Transverse colon (tissue), 4 donors: ENCODE results near the gene ADAM17. TPM values are rescaled to one million over a fixed set of nuclear protein-coding genes. Genes with fewer than 3 reads are reported as not detected.
A peak's percentile ranks its signal among the peaks of the same experiment; 100 is the strongest.

Experiments
- DNase-seq: peaks from one replicate; pipeline ENCODE4 v3.0.0-alpha.2; 2019
- H3K27ac ChIP-seq, 4 donors: fragments of 200-600 bp; sonication (generic); 2 replicates each; pipeline ENCODE4 v1.5.1; 2016 to 2018; ENCODE audit warnings: inconsistent platforms in 4 of 4
- H3K27me3 ChIP-seq: fragments of 200-600 bp; sonication (generic); 2 replicates; pipeline ENCODE4 v1.5.1; 2017; ENCODE audit warnings: inconsistent platforms
- H3K36me3 ChIP-seq, 4 donors: fragments of 200-600 bp; sonication (generic); 2 replicates each; pipeline ENCODE4 v1.5.1; 2017 to 2019; ENCODE audit warnings: inconsistent platforms in 4 of 4
- H3K4me1 ChIP-seq, 4 donors: fragments of 200-600 bp; sonication (generic); 2 replicates each; pipeline ENCODE4 v1.5.1; 2017 to 2020; ENCODE audit warnings: inconsistent platforms in 4 of 4
- H3K4me3 ChIP-seq, 4 donors: fragments of 200-600 bp; sonication (generic); 1 replicate in 1 of 4; 2 replicates in 3 of 4; pipeline versions ENCODE4 v1.5.1 to v1.6.1; 2017 to 2019; ENCODE audit warnings: inconsistent platforms in 4 of 4
- H3K9me3 ChIP-seq, 2 donors: fragments of 200-600 bp; sonication (generic); 2 replicates each; pipeline ENCODE4 v1.5.1; 2017 to 2019; ENCODE audit warnings: inconsistent platforms in 2 of 2
- CTCF ChIP-seq, 5 experiments: fragments of 200-600 bp in 3 of 5; fragments of 450-650 bp in 2 of 5; sonication (generic) in 3 of 5; IDR thresholded peaks; 1 replicate in 2 of 5; 2 replicates in 3 of 5; pipeline ENCODE4 v1.5.1; 2016 to 2017; ENCODE audit warnings: antibody characterized with exemption in 5 of 5, inconsistent platforms in 3 of 5, mild to moderate bottlenecking in 2 of 5, moderate library complexity in 1 of 5
- EP300 ChIP-seq: sonication (generic); formaldehyde crosslinking; IDR thresholded peaks from one replicate; pipeline ENCODE4 v1.6.1; 2017; ENCODE audit warnings: antibody characterized with exemption, low read depth
- POLR2A ChIP-seq: fragments of 450-650 bp; IDR thresholded peaks from one replicate; pipeline ENCODE4 v1.6.1; 2016; ENCODE audit warnings: antibody characterized with exemption, mild to moderate bottlenecking, moderate library complexity
- POLR2AphosphoS5 ChIP-seq, 3 donors: sonication (generic); formaldehyde crosslinking; IDR thresholded peaks; one replicate each; pipeline ENCODE4 v1.6.1; 2016; ENCODE audit warnings: antibody characterized with exemption in 3 of 3
- WGBS, 2 donors: methylation state at CpG; one replicate each; pipeline ENCODE4 v1.1.5; 2018; ENCODE audit warnings: low coverage in 1 of 2; 5-methylcytosine and 5-hydroxymethylcytosine counted together
- in situ Hi-C, 4 donors: fragments of 200-750 bp; cut with MboI; loops; one replicate each; pipeline versions ENCODE4 v1.15.0 to v1.15.1; 2017; ENCODE audit warnings: low sequenced_read_pairs in 3 of 4, low pct_ligation_motif_present in 1 of 4, low pct_unique_long_range_greater_than_20kb in 1 of 4
- intact Hi-C: fragments of 100-400 bp; cut with DNase I; formaldehyde crosslinking; loops from one replicate; pipeline ENCODE4 v1.15.1; 2023; ENCODE audit warnings: low total_unique reads
- total RNA-seq, 4 donors: library from RNA; depleted of rRNA; stranded (reverse); fragments of >200 nt; gene quantifications; one replicate each; pipeline ENCODE4 v1.1.0, GENCODE V29; 2016

Gene ADAM17
- total RNA-seq = 10 to 100 TPM; 11.2 to 36.4 (median 17.0) TPM

- no peaks in the 10 kb centered on the region for H3K36me3 ChIP-seq
- 1% methylated on average over 23 of the region's 73 CpGs; no CpG with 5 or more reads in 1 of the 2 donors for WGBS, 2 donors
- TF ChIP-seq EP300 = peak; percentile 61
- peak; percentile 94 to 98 (median 97) for TF ChIP-seq POLR2AphosphoS5 (IDR thresholded peaks at IDR 0.05)
- peak; percentile 48 to 92 (median 61) for TF ChIP-seq CTCF (IDR thresholded peaks at IDR 0.05)
- TF ChIP-seq POLR2A = peak; percentile 97
- peak within 1 kb of the TSS; percentile 94 to 98 (median 98) for H3K27ac ChIP-seq
- H3K9me3 ChIP-seq = no peaks in the 10 kb centered on the region
- H3K27me3 ChIP-seq = no peaks in the 10 kb centered on the region
- peak within 1 kb of the TSS; percentile 60 to 91 (median 84) for H3K4me3 ChIP-seq
- H3K4me1 ChIP-seq = peaks cover 22 to 48% (median 29%) of the 10 kb centered on the region in 4 donors
- in situ Hi-C loops = loop anchor here in 1 of 4 donors (10.0 kb wide), 1 partner anchor 79 kb away; the partner anchor contains the start of gene YWHAQ
- peak; percentile 97 for DNase-seq
- intact Hi-C loops = loop anchor here (5.0 kb wide), 1 partner anchor 77 kb away; the partner anchor contains the start of gene YWHAQ
Measured at GRCh38 chr2:9555297-9556120, at the start of gene ADAM17. Gene ADAM17, minus strand, starts transcription at chr2:9555830. Its CDS starts 225 bp downstream, at chr2:9555605.

- Histone ChIP-seq H3K4me1 (peaks cover 0 to 12% (median 2%) of the 10 kb centered on the region in 4 donors), H3K36me3 (peaks cover 0 to 26% (median 2%) of the 10 kb centered on the region in 4 donors), H3K27ac (no peak overlapping the region), H3K4me3 (no peak overlapping the region), H3K9me3 (peaks cover 13% of the 10 kb centered on the region in 2 donors), H3K27me3 (no peaks in the 10 kb centered on the region)
- TF ChIP-seq CTCF (IDR thresholded peaks at IDR 0.05) (no peak), POLR2A (no peak), POLR2AphosphoS5 (IDR thresholded peaks at IDR 0.05) (no peak), EP300 (no peak)
- no peak for DNase-seq
- WGBS, 2 donors = 92 to 100% methylated on average over 1 to 3 of the region's 3 CpGs
- intact Hi-C loops = no loop called here
- in situ Hi-C loops = no loop called here
Measured at GRCh38 chr2:9602412-9602811, 46.8 kb upstream of the ADAM17 start.

GRCh38 chr2:9601397-9601796 lies 45.8 kb upstream of the ADAM17 start:
- Histone ChIP-seq H3K4me1 (peaks cover 0 to 14% (median 4%) of the 10 kb centered on the region in 4 donors), H3K36me3 (peaks cover 0 to 26% (median 2%) of the 10 kb centered on the region in 4 donors), H3K27ac (no peak overlapping the region), H3K9me3 (peaks cover 13% of the 10 kb centered on the region in 2 donors), H3K27me3 (no peaks in the 10 kb centered on the region), H3K4me3 (no peak overlapping the region)
- TF ChIP-seq POLR2A (no peak), CTCF (IDR thresholded peaks at IDR 0.05) (no peak), POLR2AphosphoS5 (IDR thresholded peaks at IDR 0.05) (no peak), EP300 (no peak)
- no peak for DNase-seq
- in situ Hi-C loops (no loop called here), intact Hi-C loops (no loop called here)
- WGBS, 2 donors = 67 to 85% methylated on average over 3 to 5 of the region's 5 CpGs

- TF ChIP-seq POLR2AphosphoS5 (IDR thresholded peaks at IDR 0.05) = no peak
- no peak for TF ChIP-seq EP300
- TF ChIP-seq POLR2A = no peak
- no peak for TF ChIP-seq CTCF (IDR thresholded peaks at IDR 0.05)
- H3K4me1 ChIP-seq = peaks cover 6 to 31% (median 15%) of the 10 kb centered on the region in 4 donors
- DNase-seq = no peak
- WGBS, 2 donors = 100% methylated on average over 1 of the region's 1 CpG; no CpG with 5 or more reads in 1 of the 2 donors
- H3K27me3 ChIP-seq = no peaks in the 10 kb centered on the region
- peaks cover 0 to 26% (median 2%) of the 10 kb centered on the region in 4 donors for H3K36me3 ChIP-seq
- H3K27ac ChIP-seq = no peak overlapping the region
- H3K4me3 ChIP-seq = no peak overlapping the region
- in situ Hi-C loops = no loop called here
- peaks cover 13% of the 10 kb centered on the region in 2 donors for H3K9me3 ChIP-seq
- intact Hi-C loops = no loop called here
Measured at GRCh38 chr2:9599430-9599829, 43.8 kb upstream of the ADAM17 start.
